Nucleus accumbens (tissue), 56 donors: ENCODE data around the gene ARF3.
"Not testable (repeated sequence)": the region's sequence is repeated elsewhere in the genome, so short reads cannot be mapped to it uniquely, and the experiment has no call there.

Experiments used
- DNase-seq, 56 donors: peaks; one replicate each; lab custom pipeline; 2025; lab: John Stamatoyannopoulos, UW

Gene ARF3

DNA sequence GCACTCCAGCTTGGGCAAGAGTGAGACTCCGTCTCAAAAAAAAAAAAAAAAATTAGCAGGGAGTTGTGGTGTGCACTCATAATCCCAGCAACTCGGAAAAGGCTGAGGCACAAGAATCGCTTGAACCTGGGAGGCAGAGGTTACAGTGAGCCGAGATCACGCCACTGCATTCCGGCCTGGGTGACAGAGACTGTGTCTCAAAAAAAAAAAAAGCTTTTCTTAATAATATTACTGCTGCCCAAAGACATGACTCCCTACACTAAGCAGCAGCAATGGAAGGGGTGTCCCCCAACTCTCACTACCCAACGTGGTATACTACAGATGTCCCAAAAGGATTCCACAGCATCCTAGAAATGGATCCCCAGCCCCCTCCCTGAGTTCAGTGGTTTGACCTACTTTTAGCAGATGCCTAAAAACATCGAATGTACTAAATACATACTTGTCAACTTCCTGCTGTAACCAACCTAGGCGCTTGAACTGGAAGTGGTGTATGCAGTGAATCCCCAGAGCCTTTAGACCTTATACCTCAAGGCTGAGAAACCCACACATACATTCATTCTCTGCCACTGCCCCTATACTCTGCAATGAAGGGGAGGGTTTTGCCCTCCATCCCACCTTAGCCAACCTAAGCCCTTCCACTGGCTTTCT lies 23.5 kb downstream of the ARF3 start:
- no peak for DNase-seq

DNA sequence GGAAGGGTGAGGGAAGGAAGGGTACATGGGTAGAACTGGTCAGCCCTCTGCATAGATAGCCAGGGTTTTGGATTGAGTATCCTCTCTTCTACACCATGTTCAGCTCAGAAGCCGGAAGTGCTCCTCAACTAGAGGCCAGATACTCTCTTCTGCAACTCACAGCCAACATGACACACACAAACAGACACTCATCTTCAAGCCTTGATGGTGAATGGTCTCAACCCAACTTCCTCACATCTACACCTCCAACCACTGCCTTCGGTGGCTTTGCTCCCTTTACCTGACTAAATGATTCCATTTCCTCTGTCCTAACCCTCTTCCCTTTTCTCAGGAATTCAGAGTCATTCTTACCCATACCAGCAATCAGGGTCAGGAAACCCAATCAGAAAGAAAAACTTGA lies 24.4 kb downstream of the ARF3 start:
- no peak for DNase-seq

GRCh38 chr12:48930475-48930874 lies 26.8 kb downstream of the ARF3 start:
- DNase-seq = no peak

DNA sequence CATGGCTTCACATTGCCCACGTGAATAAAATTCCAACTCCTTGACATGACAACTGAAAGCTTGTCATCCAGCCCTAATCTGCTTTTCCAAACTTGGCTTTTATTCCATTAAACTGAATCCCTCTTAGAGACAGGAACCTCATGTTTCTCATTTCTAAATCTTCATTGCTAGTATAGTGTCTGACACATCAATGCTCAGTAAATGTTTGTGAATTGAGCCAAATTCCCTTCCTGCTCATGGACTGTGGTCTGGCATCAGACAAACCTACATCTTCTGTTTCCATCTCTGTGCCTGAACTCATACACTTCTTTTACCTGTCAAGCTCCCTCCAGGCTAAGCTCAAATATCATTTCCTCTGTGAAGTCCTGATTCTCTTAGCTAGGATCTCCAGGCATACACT lies 27.7 kb downstream of the ARF3 start:
- DNase-seq = no peak

GRCh38 chr12:48927261-48927660 lies 30.0 kb downstream of the ARF3 start:
- DNase-seq = no peak

DNA sequence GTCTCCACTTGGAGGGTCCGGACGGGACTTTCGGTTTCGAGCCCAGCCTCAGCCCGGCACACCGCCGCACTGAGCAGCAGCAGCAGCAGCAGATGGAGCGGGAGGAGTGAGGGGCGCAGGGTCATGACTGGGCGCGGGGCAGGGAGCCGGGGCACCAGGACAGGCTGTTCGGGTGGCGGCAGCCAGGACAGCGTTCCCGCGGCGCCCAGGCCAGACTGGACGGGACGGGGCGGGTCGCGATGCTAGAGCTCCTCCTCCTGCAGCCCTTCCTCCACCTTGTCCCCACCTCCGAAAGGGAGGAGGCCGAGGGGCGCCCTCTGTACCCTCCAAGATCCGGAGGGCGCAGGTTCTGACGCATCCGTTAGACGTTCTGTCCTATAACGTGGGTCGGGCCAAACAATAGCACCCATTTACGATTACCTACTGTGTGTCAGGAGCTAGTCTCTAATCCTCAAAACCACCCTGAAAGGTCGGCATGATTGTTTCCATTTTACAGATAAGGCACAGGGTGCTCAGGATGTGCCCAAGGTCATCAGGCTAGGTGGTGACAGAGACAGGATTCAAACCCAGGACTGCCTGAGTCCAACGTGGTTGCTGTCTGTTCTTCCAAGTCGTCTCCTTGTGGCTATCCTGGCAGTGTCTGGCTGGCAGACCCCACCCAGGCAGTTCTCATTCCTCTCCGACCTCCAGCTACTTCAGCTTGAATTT lies 31.8 kb downstream of the ARF3 start, which contains the start of gene FKBP11:
Gene FKBP11 (minus strand): TSS at position 189 of the 708 bp plus-strand sequence. CDS start 64 bp downstream, at position 125.
- DNase-seq = peak in 15 of 56 donors; percentile 4 to 39 (median 18)

DNA sequence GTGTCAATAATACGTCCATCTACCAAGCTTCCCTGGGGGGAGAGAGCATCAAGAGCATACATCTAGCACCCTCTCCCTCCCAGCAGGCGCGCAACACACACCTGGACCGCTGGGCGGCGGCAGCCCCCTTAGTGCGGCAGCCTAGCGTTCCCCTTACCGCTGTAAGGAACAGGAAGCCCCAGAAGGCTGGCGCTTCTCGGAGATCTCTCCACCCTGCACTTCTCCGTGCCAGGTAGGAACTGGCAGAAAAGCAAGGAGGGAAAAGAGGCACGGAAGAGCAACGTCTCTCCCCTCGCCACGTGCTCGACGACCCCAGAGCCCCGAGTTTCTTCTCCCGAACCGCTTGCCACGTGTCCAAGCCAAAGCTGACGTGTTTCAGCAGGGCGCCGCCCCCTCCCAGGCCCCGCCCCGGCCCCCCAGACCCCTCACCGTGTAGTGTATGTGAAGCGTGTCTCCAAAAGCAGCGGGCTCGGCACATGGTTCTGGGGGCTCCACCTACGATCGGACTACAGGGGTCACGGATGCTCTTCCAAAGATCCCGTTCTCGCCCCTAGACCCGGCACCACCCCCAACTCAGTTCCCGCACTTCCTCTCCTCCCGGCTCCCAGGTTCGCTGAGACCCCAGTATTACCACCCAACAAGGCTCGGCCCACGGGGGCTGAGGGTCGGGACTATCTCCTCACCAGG lies 32.5 kb downstream of the ARF3 start:
- DNase-seq = peak in 26 of 56 donors; percentile 4 to 75 (median 34)

GRCh38 chr12:48923117-48923516 lies 34.2 kb downstream of the ARF3 start:
- DNase-seq = no peak

GRCh38 chr12:48917857-48918537 lies 39.3 kb downstream of the ARF3 start:
- no peak for DNase-seq

GRCh38 chr12:48910196-48910595 lies 47.1 kb downstream of the ARF3 start:
- DNase-seq = no peak

- not testable (repeated sequence) for DNase-seq
Measured at GRCh38 chr12:48909698-48910097, 47.6 kb downstream of the ARF3 start.

DNA sequence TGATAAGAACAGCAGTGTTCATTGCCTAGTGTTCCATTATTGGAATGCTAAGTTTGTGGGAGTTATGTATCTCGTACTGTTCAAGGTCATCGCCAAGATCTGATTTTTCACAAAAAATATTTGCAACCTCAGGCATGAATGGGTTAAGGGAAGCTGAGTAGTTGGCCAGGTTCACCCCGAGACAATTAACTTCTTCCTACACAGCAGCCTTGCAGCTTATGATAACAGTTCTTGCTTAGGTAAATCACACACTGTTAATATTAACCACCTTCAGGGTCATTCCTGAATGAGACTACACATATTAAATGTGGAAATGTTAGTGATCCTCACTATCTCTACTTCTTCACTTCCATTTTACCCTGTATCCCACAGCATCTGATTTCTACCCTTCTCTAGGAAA lies 50.0 kb downstream of the ARF3 start:
- DNase-seq = no peak

DNA sequence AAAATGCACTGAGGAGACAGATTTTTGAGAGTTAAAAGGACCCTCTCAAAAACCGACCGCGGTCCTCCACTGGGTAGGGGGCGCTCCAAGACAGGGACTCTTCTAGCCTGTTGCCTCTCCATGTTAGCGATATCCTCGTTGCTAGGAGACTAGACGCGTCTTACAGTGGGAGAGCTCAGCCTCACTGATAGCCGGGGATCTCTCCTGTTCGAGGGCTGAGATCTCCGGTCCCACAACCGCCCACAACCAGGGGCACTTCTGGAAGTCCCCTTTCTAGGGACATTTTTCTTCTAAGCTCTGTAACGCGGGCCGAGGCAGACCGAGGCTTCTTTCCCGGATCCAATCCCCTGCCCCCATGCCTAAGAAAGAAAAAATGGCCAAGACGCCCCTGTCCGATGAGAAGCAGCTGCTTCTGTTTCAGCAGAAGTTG lies 53.3 kb downstream of the ARF3 start:
- peak in 49 of 56 donors; percentile 5 to 87 (median 43) for DNase-seq

- DNase-seq = no peak
Measured at GRCh38 chr12:48903363-48903981, 53.8 kb downstream of the ARF3 start.

DNA sequence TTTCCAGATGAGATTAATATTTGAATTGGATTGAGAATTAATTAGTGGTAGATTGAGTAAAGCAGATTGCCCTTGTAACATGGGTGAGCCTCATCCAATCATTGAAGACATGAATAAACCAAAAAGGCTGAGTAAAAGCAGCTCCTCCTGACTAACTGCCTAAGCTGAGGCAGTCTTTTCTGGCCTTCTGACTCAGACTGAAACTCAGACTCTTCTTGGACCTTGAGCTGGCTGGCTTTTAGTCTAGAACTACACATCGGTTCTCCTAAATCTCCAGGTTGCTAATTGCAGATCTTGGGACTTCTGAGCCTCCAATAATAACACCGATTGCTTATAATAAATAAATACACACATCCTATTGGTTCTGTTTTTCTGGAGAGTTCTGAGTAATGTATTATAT lies 56.0 kb downstream of the ARF3 start:
- DNase-seq = no peak

DNA sequence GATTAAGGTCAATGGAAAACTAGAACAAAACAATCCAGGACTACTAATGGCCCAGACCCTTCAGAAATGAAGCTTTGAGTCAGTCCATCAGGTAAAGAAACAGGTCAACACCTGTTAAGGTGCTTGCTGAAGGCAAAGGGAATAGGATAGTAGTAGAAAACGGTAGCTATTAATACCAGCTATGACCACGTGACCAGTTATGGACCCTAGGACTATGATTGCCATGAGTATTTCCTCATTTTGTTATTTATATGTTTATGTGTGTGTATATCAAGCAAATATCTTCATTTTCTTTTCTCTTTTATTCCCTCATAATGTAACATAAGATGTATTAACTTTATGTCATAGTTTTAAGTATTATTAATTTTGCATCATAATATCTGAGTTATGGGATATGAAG lies 57.6 kb downstream of the ARF3 start:
- DNase-seq = no peak

- DNase-seq = no peak
Measured at GRCh38 chr12:48894271-48894670, 63.0 kb downstream of the ARF3 start.

GRCh38 chr12:48890657-48891418 lies 66.4 kb downstream of the ARF3 start:
- DNase-seq = peak in 55 of 56 donors; percentile 37 to 91 (median 73)

- DNase-seq = no peak
Measured at GRCh38 chr12:48889679-48890078, 67.6 kb downstream of the ARF3 start.
